ENCODE results near the gene HNRNPF. TPM values are rescaled to one million over a fixed set of nuclear protein-coding genes. Genes with fewer than 3 reads are reported as not detected.

HNRNPF gene
- total and polyA plus RNA-seq, 2 of the 8 experiments (the other 6 are each of a cell fraction or from before 2014, with no cell fraction given), result 209 to 389 TPM

GRCh38 chr10:43347997-43348396, 61.0 kb downstream of the HNRNPF start:
- DNase-seq (ENCODE audit: low read depth in 1 of 2, low spot score in 2 of 2) (no peak), FAIRE-seq (no peak)
- peak overlapping the region; percentile 76; the same call in 1 of the 2 replicates for H2BK12ac ChIP-seq (ENCODE audit: low read depth, low read length)
- no peak overlapping the region for H2BK20ac ChIP-seq (ENCODE audit: low read length)
- H3K27me3 ChIP-seq (replicated peaks in 1 of 4; ENCODE audit: control insufficient read depth in 3 of 4, extremely low read depth in 1 of 4, insufficient read depth in 3 of 4, low read length in 3 of 4), result no peaks in the 10 kb centered on the region
- no peak overlapping the region for H2AK5ac ChIP-seq (ENCODE audit: low read depth, low read length)
- 86% methylated on average over 4 of the region's 4 CpGs; no CpG with 5 or more reads in 1 of the 2 experiments for whole genome bisulfite sequencing, 2 experiments (ENCODE audit: extremely low coverage in 1 of 2, insufficient coverage in 1 of 2, insufficient read length in 1 of 2, insufficient replicate concordance in 2 of 2, low coverage in 1 of 2, low lambda C conversion rate in 2 of 2, missing lambda C conversion rate in 1 of 2)
- H3K23ac ChIP-seq (ENCODE audit: insufficient read length), result no peak overlapping the region
- CTCF ChIA-PET (ENCODE audit: partially characterized antibody), result interaction anchor here (0.6 to 5.2 kb wide), 34 partner anchors 9 to 146 kb away, joined by 3 to 75 read pairs (median 5); no protein-coding TSS in a partner anchor
- H4K8ac ChIP-seq (ENCODE audit: extremely low read depth, insufficient read depth, low read length), result no peak overlapping the region
- H3K18ac ChIP-seq (ENCODE audit: extremely low read depth, low read length), result no peak overlapping the region
- no peak overlapping the region for H3K4me3 ChIP-seq (ENCODE audit: extremely low read depth in 1 of 4, insufficient read depth in 2 of 4, low read depth in 3 of 4, low read length in 4 of 4)
- no peak overlapping the region for H2AFZ ChIP-seq (ENCODE audit: low read length)
- H3K9ac ChIP-seq (replicated peaks in 1 of 4; ENCODE audit: extremely low read depth in 1 of 4, low read depth in 3 of 4, low read length in 3 of 4), result no peak overlapping the region
- H3K9me3 ChIP-seq (ENCODE audit: insufficient read depth in 2 of 2, low read depth in 1 of 2, low read length in 1 of 2), result no peaks in the 10 kb centered on the region
- H3K36me3 ChIP-seq (ENCODE audit: control insufficient read depth in 2 of 4, insufficient read depth in 4 of 4, low read length in 3 of 4), result no peaks in the 10 kb centered on the region
- H3K14ac ChIP-seq (ENCODE audit: insufficient read length), result no peak overlapping the region
- H3K4ac ChIP-seq (replicated peaks; ENCODE audit: insufficient read length, low read depth, low read length), result no peak overlapping the region
- no peak overlapping the region for H3K4me2 ChIP-seq (ENCODE audit: insufficient read depth in 1 of 2, low read depth in 2 of 2, low read length in 2 of 2)
- H3K4me1 ChIP-seq (replicated peaks in 1 of 4; ENCODE audit: control insufficient read depth in 3 of 4, insufficient read depth in 4 of 4, low read length in 3 of 4), result peaks cover 0 to 3% (median under 1%) of the 10 kb centered on the region in 4 experiments; a peak in 2 of 7 replicates
- POLR2A ChIA-PET (ENCODE audit: partially characterized antibody), result no interaction called here
- H4K5ac ChIP-seq (ENCODE audit: insufficient read length, low read depth, low read length), result no peak overlapping the region
- no peak for TF ChIP-seq SIN3A (conservative IDR thresholded peaks at IDR 0.05 in 1 of 2, IDR thresholded peaks at IDR 0.05 in 1 of 2; ENCODE audit: low read depth in 1 of 2, low read length in 2 of 2)
- TF ChIP-seq SP4 (IDR thresholded peaks at IDR 0.05; ENCODE audit: low read length), result no peak
- TF ChIP-seq NRF1 (IDR thresholded peaks at IDR 0.05; ENCODE audit: low read depth, low read length), result no peak
- TF ChIP-seq GTF2F1 (IDR thresholded peaks at IDR 0.05; ENCODE audit: borderline replicate concordance, low read depth, low read length), result no peak
- TF ChIP-seq RAD21 (IDR thresholded peaks at IDR 0.05 in 1 of 2, conservative IDR thresholded peaks at IDR 0.05 in 1 of 2; ENCODE audit: low read depth in 2 of 2, low read length in 2 of 2), result no peak
- TF ChIP-seq CBX5 (IDR thresholded peaks at IDR 0.05; ENCODE audit: low read depth, low read length), result no peak
- TF ChIP-seq TBP (IDR thresholded peaks at IDR 0.05; ENCODE audit: low read depth, low read length), result no peak
- TF ChIP-seq KDM4A (IDR thresholded peaks at IDR 0.05; ENCODE audit: low read depth, low read length, severe bottlenecking), result no peak
- TF ChIP-seq SIX5 (IDR thresholded peaks at IDR 0.05; ENCODE audit: low read depth, low read length), result no peak
- no peak for TF ChIP-seq BCL11A (IDR thresholded peaks at IDR 0.05; ENCODE audit: low read depth in 2 of 2, low read length in 2 of 2)
- no peak overlapping the region for H3K56ac ChIP-seq (replicated peaks; ENCODE audit: insufficient read length, low read depth, low read length)
- no peaks in the 10 kb centered on the region for H4K20me1 ChIP-seq (replicated peaks in 1 of 2; ENCODE audit: control insufficient read depth in 1 of 2, insufficient read depth in 2 of 2, low read length in 2 of 2)
- H3K79me1 ChIP-seq (ENCODE audit: low read depth, low read length), result no peaks in the 10 kb centered on the region
- H2BK120ac ChIP-seq (replicated peaks; ENCODE audit: low read depth, low read length), result no peak overlapping the region
- no peaks in the 10 kb centered on the region for H3K23me2 ChIP-seq (ENCODE audit: low read depth, low read length)
- no peak overlapping the region for H3K27ac ChIP-seq (ENCODE audit: low read depth, low read length)
- H2BK5ac ChIP-seq (ENCODE audit: low read depth, low read length), result no peak overlapping the region; the same call in 1 of the 2 replicates
- no peak overlapping the region for H2BK15ac ChIP-seq (ENCODE audit: low read length)
- H3K79me2 ChIP-seq (ENCODE audit: control insufficient read depth in 1 of 2, insufficient read depth in 2 of 2, low read length in 2 of 2), result no peaks in the 10 kb centered on the region
- no peak overlapping the region for H4K91ac ChIP-seq (replicated peaks; ENCODE audit: insufficient read length, low read length)

All from H1 (cell line).